Measurements from ENCODE around the gene ATP5PO. TPM values are rescaled to one million over a fixed set of nuclear protein-coding genes. Genes with fewer than 3 reads are reported as not detected.

The ATP5PO gene, protein sequence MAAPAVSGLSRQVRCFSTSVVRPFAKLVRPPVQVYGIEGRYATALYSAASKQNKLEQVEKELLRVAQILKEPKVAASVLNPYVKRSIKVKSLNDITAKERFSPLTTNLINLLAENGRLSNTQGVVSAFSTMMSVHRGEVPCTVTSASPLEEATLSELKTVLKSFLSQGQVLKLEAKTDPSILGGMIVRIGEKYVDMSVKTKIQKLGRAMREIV
- total RNA-seq (2014; rRNA removed; shearing (Covaris generic)), result 99.9 and 112 TPM in 2 replicates

DNA sequence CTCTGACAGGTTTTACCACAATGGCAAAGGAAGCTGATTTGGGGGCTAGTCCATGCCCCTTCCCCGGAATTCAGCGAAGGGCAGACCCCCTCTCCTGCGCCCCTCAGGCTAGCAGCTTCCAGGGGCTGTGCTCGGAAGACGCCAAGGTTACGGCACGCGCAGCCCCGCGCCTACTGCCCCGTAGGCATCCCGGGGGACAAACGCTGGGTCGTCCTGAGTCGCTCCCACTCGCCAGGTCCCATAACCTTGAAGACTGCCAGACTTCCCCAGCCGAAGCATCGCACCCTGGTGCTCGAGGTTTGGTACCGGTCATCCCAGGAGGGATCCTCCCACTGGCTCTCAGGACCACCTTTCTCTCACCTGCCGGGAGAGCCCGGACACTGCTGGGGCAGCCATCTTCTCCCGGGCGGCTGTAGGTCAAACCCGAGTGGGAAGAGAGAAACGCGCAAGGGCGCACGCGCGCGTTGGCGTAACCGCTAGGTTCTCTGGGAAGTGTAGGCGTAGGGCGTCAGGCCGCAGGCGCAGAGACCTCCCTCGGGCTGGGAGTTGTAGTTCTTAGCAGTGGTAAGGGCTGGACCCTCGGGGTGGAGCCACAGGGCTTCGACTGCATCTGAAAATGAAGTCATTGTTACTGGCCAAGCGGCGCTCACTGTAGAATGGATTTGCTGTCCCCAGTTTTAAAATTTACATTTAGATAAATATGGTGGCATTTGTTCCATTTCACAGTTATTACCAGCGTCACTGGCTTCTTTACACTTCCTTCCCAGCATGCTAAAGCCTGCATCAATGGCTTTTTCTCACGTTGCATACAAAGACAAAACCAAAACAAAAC lies at the start of gene ATP5PO:
TSS of gene ATP5PO (minus strand) at position 437 of the 832 bp plus-strand sequence. CDS start at position 396, 41 bp downstream.

Other genes with a start within 250 kb of the ATP5PO start
- 18.6 and 19.9 TPM in 2 replicates for gene MRPS6, start 157.8 kb upstream of the ATP5PO start, total RNA-seq (2014; rRNA removed; shearing (Covaris generic))
- gene SLC5A3, start 157.8 kb upstream of the ATP5PO start, total RNA-seq (2014; rRNA removed; shearing (Covaris generic)), result 13.7 and 14.8 TPM in 2 replicates